C4-2B (cell line): ENCODE measurements around the gene ISCU.
"Not testable (repeated sequence)": the region's sequence is repeated elsewhere in the genome, so short reads cannot be mapped to it uniquely, and the experiment has no call there.

Experiments
- H3K27ac ChIP-seq: fragments of 450-650 bp; 2 replicates; pipeline ENCODE4 v1.5.1; 2017
- CTCF ChIP-seq: fragments of 450-650 bp; conservative IDR thresholded peaks from 2 replicates; pipeline ENCODE4 v1.5.1; 2017; ENCODE audit warnings: mild to moderate bottlenecking
- ZFX ChIP-seq: fragments of 450-650 bp; IDR thresholded peaks from 2 replicates; pipeline ENCODE4 v1.6.1; 2017

Gene ISCU

GRCh38 chr12:108615918-108616317 is 53.5 kb downstream of the ISCU start:
- TF ChIP-seq CTCF (no peak), ZFX (no peak)
- no peak overlapping the region for H3K27ac ChIP-seq

- TF ChIP-seq CTCF (no peak), ZFX (no peak)
- H3K27ac ChIP-seq, result no peak overlapping the region
Measured at GRCh38 chr12:108616359-108616758, 54.0 kb downstream of the ISCU start.

GRCh38 chr12:108616941-108617858 is 54.8 kb downstream of the ISCU start:
- no peak for TF ChIP-seq CTCF
- no peak for TF ChIP-seq ZFX
- H3K27ac ChIP-seq, result no peak overlapping the region

GRCh38 chr12:108618079-108618952 is 55.9 kb downstream of the ISCU start:
- TF ChIP-seq CTCF, result peak; percentile 94
- TF ChIP-seq ZFX, result no peak
- H3K27ac ChIP-seq, result no peak overlapping the region

GRCh38 chr12:108618953-108619274 is 56.5 kb downstream of the ISCU start:
- not testable (repeated sequence) for H3K27ac ChIP-seq
